ENCODE measurements around the gene DMBT1. TPM values are rescaled to one million over a fixed set of nuclear protein-coding genes. Genes with fewer than 3 reads are reported as not detected.

Gene DMBT1
- total and polyA plus RNA-seq, 5 donors from 2014 or later: not detected

DNA sequence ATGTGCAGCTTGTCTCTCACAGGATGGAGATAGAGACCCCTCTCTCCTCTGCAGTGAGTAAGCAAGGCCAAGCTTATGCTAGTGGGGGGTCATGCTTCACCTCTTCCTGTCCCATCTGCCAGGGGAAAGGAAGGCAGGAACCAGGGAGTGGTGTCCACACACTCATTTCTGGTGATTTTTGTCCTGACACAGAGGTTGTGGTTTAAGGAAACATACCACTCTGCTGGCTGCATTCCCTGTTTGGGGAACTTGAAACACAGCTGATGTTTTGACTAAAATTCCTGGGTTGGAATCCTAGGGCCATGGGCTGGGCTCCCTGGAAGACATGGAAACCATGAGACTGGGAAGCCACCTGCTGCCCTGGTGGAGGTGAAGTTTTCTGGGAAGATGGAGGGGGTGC is 117.7 kb downstream of the DMBT1 start:
- DNase-seq (no peak), ATAC-seq (ENCODE audit: low read depth in 2 of 2) (no peak)
- H3K9me3 ChIP-seq (ENCODE audit: control insufficient read depth in 2 of 2, low read length in 2 of 2): no peaks in the 10 kb centered on the region
- H3K27me3 ChIP-seq (ENCODE audit: control insufficient read depth, insufficient read depth, low read length): peaks cover 3% of the 10 kb centered on the region
- Mint-ChIP-seq H3K4me3 (no peak overlapping the region), H3K9me3 (peaks cover 0 to 3% (median 0%) of the 10 kb centered on the region in 7 donors), H3K27me3 (peaks cover 4% of the 10 kb centered on the region), H3K4me1 (no peaks in the 10 kb centered on the region), H3K27ac (no peak overlapping the region), H3K36me3 (no peaks in the 10 kb centered on the region)
- H3K4me1 ChIP-seq (ENCODE audit: control insufficient read depth, insufficient read depth, low read length, poor library complexity, severe bottlenecking): no peaks in the 10 kb centered on the region
- H3K27ac ChIP-seq (ENCODE audit: insufficient read depth, low read length, poor library complexity, severe bottlenecking): no peak overlapping the region
- no peaks in the 10 kb centered on the region for H3K36me3 ChIP-seq (ENCODE audit: control insufficient read depth, insufficient read depth, low read length)
- H3K4me3 ChIP-seq (ENCODE audit: low read depth, low read length): no peak overlapping the region

DNA sequence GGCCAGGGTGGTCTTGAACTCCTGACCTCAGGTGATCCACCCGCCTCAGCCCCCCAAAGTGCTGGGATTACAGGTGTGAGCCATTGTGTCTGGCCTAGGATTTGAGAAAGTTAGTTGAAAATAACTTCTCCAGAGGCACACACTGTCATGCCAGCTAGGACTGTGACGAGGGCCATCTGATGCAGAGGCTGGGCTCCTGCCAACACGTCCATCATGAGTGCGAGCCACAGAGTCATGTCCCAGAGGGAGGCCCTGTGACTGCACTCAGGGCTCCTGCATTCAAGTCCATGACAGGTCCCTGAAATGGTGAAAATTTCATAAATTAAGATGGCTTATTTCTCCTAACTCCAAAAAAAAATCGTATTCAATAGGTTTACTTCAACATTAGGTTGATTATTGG is 122.0 kb downstream of the DMBT1 start:
- H3K27me3 Mint-ChIP-seq: no peaks in the 10 kb centered on the region
- H3K4me1 ChIP-seq (ENCODE audit: control insufficient read depth, insufficient read depth, low read length, poor library complexity, severe bottlenecking): no peaks in the 10 kb centered on the region
- no peaks in the 10 kb centered on the region for H3K4me1 Mint-ChIP-seq
- DNase-seq: no peak
- ATAC-seq (ENCODE audit: low read depth in 2 of 2): no peak
- H3K9me3 ChIP-seq (ENCODE audit: control insufficient read depth in 2 of 2, low read length in 2 of 2): no peaks in the 10 kb centered on the region
- H3K9me3 Mint-ChIP-seq: peaks cover 0 to 3% (median 1%) of the 10 kb centered on the region in 7 donors
- no peaks in the 10 kb centered on the region for H3K36me3 Mint-ChIP-seq
- no peak overlapping the region for H3K4me3 ChIP-seq (ENCODE audit: low read depth, low read length)
- peaks cover 6% of the 10 kb centered on the region for H3K27me3 ChIP-seq (ENCODE audit: control insufficient read depth, insufficient read depth, low read length)
- no peak overlapping the region for H3K27ac Mint-ChIP-seq
- H3K27ac ChIP-seq (ENCODE audit: insufficient read depth, low read length, poor library complexity, severe bottlenecking): no peak overlapping the region
- no peaks in the 10 kb centered on the region for H3K36me3 ChIP-seq (ENCODE audit: control insufficient read depth, insufficient read depth, low read length)
- no peak overlapping the region for H3K4me3 Mint-ChIP-seq

DNA sequence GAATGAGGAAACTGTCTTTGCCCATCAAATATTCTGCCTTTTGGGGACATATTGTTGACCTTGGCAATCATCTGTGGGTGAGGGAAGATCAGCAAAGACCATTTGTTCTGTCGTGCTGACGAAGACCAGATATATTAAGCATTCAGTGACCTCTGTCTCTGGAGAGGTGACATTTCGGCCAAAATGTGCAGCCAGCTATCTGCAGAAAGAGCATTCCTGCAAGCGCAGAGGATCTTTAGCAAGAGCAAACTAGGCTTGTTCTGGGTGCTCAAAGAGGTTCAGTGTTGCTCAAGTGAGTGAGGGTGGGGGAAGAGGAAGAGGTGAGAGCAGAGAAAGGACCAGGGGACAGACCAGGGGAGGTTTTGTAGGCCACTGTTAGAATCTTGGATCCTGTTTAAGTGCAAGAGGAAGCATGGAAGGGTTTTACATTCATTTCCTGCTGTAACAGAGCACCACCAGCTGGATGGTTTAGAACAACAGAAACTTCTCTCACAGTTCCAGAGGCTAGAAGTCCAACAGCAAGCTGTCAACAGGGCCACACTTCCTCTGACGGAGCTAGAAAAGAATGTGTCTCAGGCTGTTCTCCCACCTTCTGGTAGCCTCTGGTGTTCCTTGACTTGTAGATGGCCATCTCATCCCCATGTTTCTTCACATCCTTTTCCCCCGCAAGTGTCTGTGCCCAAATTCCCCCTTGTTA is 127.9 kb downstream of the DMBT1 start:
- Mint-ChIP-seq H3K27me3 (peaks cover 9% of the 10 kb centered on the region), H3K9me3 (peaks cover 0 to 5% (median 0%) of the 10 kb centered on the region in 7 donors), H3K4me3 (no peak overlapping the region), H3K36me3 (no peaks in the 10 kb centered on the region), H3K4me1 (no peaks in the 10 kb centered on the region), H3K27ac (no peak overlapping the region)
- Histone ChIP-seq H3K36me3 (ENCODE audit: control insufficient read depth, insufficient read depth, low read length) (no peaks in the 10 kb centered on the region), H3K27me3 (ENCODE audit: control insufficient read depth, insufficient read depth, low read length) (peaks cover 6% of the 10 kb centered on the region), H3K9me3 (ENCODE audit: control insufficient read depth in 2 of 2, low read length in 2 of 2) (no peaks in the 10 kb centered on the region), H3K4me3 (ENCODE audit: low read depth, low read length) (no peak overlapping the region), H3K27ac (ENCODE audit: insufficient read depth, low read length, poor library complexity, severe bottlenecking) (no peak overlapping the region), H3K4me1 (ENCODE audit: control insufficient read depth, insufficient read depth, low read length, poor library complexity, severe bottlenecking) (no peaks in the 10 kb centered on the region)
- ATAC-seq (ENCODE audit: low read depth in 2 of 2) (no peak), DNase-seq (no peak)

DNA sequence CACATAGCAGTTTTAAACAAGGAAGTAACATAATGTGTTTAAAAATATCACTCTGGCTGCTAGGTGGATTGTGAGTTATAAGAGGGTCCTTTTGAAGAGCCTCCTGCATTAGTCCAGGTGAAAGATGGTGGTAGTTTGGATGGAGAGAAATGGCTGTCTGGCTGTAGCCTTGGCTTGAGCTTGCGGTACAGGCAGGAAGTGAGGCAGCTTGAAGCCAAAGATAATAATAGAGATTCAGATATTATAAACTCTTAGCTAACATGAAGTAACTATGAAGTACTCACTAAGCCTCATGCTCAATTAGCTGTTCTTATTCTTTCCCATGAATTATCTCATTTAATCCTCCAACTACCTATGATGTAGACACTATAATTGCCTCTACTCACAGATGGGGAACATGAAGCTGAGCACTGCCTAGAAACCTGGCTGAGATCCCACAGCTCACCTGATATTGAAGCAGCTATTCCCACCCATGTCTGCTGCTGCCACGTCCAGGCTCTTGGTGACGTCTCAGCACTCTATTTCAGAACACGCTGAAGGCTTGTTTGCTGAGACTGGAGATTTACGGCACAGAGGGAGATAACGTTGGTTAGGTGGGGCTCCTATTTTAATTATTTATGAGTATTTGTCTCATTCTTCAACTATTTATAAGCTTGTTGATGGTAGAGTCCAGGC is 128.7 kb downstream of the DMBT1 start:
- Mint-ChIP-seq H3K9me3 (peaks cover 0 to 5% (median 0%) of the 10 kb centered on the region in 7 donors), H3K4me1 (no peaks in the 10 kb centered on the region), H3K36me3 (no peaks in the 10 kb centered on the region), H3K27me3 (peaks cover 9% of the 10 kb centered on the region), H3K27ac (no peak overlapping the region), H3K4me3 (no peak overlapping the region)
- no peak overlapping the region for H3K27ac ChIP-seq (ENCODE audit: insufficient read depth, low read length, poor library complexity, severe bottlenecking)
- H3K27me3 ChIP-seq (ENCODE audit: control insufficient read depth, insufficient read depth, low read length): peaks cover 4% of the 10 kb centered on the region
- no peaks in the 10 kb centered on the region for H3K36me3 ChIP-seq (ENCODE audit: control insufficient read depth, insufficient read depth, low read length)
- ATAC-seq (ENCODE audit: low read depth in 2 of 2): no peak
- H3K4me3 ChIP-seq (ENCODE audit: low read depth, low read length): no peak overlapping the region
- no peaks in the 10 kb centered on the region for H3K4me1 ChIP-seq (ENCODE audit: control insufficient read depth, insufficient read depth, low read length, poor library complexity, severe bottlenecking)
- H3K9me3 ChIP-seq (ENCODE audit: control insufficient read depth in 2 of 2, low read length in 2 of 2): no peaks in the 10 kb centered on the region
- DNase-seq: no peak

DNA sequence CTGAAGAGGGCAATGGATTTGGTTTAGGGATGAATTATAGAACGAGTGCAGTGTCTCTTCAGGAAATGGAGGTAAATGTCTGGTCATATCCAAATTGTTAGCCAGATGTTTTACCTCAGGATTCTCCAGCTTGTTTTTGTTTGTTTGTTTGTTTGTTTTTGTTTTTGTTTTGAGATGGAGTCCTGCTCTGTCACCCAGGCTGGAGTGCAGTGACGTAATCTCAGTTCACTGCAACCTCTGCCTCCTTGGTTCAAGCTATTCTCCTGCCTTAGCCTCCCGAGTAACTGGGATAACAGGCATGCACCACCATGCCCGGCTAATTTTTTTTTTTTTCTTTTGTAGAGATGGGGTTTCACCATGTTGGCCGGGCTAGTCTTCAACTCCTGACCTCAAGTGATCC is 132.2 kb downstream of the DMBT1 start:
- Mint-ChIP-seq H3K36me3 (no peaks in the 10 kb centered on the region), H3K4me3 (no peak overlapping the region), H3K27ac (no peak overlapping the region), H3K4me1 (no peaks in the 10 kb centered on the region), H3K9me3 (peaks cover 0 to 2% (median 0%) of the 10 kb centered on the region in 7 donors), H3K27me3 (peaks cover 9% of the 10 kb centered on the region)
- Histone ChIP-seq H3K27me3 (ENCODE audit: control insufficient read depth, insufficient read depth, low read length) (no peaks in the 10 kb centered on the region), H3K27ac (ENCODE audit: insufficient read depth, low read length, poor library complexity, severe bottlenecking) (no peak overlapping the region), H3K36me3 (ENCODE audit: control insufficient read depth, insufficient read depth, low read length) (no peaks in the 10 kb centered on the region), H3K9me3 (ENCODE audit: control insufficient read depth in 2 of 2, low read length in 2 of 2) (no peaks in the 10 kb centered on the region), H3K4me3 (ENCODE audit: low read depth, low read length) (no peak overlapping the region), H3K4me1 (ENCODE audit: control insufficient read depth, insufficient read depth, low read length, poor library complexity, severe bottlenecking) (no peaks in the 10 kb centered on the region)
- ATAC-seq (ENCODE audit: low read depth in 2 of 2): no peak
- DNase-seq: no peak

Other genes with a start within 250 kb of the DMBT1 start
- 35.9 TPM for gene PLEKHA1, start 186.0 kb upstream of the DMBT1 start, total RNA-seq
- gene PLEKHA1, start 186.0 kb upstream of the DMBT1 start, polyA plus RNA-seq: 100 to 1,000 TPM in 2 of 4 donors, 10 to 100 TPM in 2; 77.4 to 112 (median 95.5) TPM
- not detected for gene ARMS2, start 106.1 kb upstream of the DMBT1 start, total RNA-seq
- not detected for gene ARMS2, start 106.1 kb upstream of the DMBT1 start, polyA plus RNA-seq
- gene HTRA1, start 99.2 kb upstream of the DMBT1 start, total RNA-seq: not detected
- gene HTRA1, start 99.2 kb upstream of the DMBT1 start, polyA plus RNA-seq: not detected
- gene C10orf120, start 139.1 kb downstream of the DMBT1 start, total RNA-seq: not detected
- not detected for gene C10orf120, start 139.1 kb downstream of the DMBT1 start, polyA plus RNA-seq

Data from CD4-positive, CD25-positive, alpha-beta regulatory T cell (primary cell).